Heart left ventricle (tissue), 13 donors: ENCODE measurements around the gene NANOGP8.

Experiments
- POLR2A ChIP-seq, 2 donors: fragments of 450-650 bp; IDR thresholded peaks; one replicate each; pipeline ENCODE4 v1.6.1; 2017; ENCODE audit warnings: antibody characterized with exemption in 2 of 2, mild to moderate bottlenecking in 2 of 2, moderate library complexity in 2 of 2
- TF ChIP-seq, protein P1 (sequence below), 12 donors: fragments of 200-600 bp; sonication (generic) in 4 of 12; IDR thresholded peaks; one replicate each; pipeline versions ENCODE4 v1.5.0 to v1.8.0; 2018 to 2022; ENCODE audit warnings: antibody characterized with exemption in 12 of 12, mild to moderate bottlenecking in 5 of 12
- donor health status: ischemic (EF 13 %, LVEDD 7.1; RV severe dilation, severe dysfunction).
- donor health status: DM: no; HTN: yes; CAD: no.
- donor health status: DM: no; HTN: no; CAD: no.
- donor health status: ischemic (EF 25% LVEDD 6.9; RV normal size, moderate dysfunction).
- donor health status: ischemic (EF 25% LVEDD 5.7; RV mildly dilated, moderate dysfunction).
- donor health status: ischemic (EF 35%, LVEDD 5.7; RV mildly dilated, moderate dysfunction).
- donor health status: nonischemic (EF 11% LVEDD 7.7; RV severe dilation, severe dysfunction).
- donor health status: DM: yes; HTN: yes; CAD: no.
- donor health status: PGD.
- donor health status: ischemic (EF 29% LVEDD 5.4; RV normal size, mild dysfunction).
- donor health status: nonischemic (EF 23%, LVEDD 6.1; RV moderate dilation, normal function).

DNA sequence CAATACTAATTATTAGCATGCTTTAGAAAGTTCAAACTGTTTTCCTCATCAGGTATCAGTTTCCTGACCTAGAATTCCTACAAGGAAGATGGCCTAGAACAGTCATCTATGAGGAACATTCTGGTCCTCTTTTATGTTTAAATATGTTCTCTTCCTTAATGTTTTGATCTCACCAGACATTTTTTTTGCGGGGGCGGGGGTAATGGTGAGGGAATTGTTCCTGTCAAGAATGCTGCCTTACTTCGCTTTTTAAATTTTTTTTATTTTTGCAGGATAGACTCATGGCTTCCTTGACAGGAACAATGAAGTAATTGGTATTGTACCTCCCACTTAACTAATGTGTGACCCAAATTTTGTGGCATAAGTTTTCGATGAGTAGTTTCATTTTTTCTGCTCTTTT is 44.3 kb upstream of the NANOGP8 start:
- TF ChIP-seq, protein P1, sequence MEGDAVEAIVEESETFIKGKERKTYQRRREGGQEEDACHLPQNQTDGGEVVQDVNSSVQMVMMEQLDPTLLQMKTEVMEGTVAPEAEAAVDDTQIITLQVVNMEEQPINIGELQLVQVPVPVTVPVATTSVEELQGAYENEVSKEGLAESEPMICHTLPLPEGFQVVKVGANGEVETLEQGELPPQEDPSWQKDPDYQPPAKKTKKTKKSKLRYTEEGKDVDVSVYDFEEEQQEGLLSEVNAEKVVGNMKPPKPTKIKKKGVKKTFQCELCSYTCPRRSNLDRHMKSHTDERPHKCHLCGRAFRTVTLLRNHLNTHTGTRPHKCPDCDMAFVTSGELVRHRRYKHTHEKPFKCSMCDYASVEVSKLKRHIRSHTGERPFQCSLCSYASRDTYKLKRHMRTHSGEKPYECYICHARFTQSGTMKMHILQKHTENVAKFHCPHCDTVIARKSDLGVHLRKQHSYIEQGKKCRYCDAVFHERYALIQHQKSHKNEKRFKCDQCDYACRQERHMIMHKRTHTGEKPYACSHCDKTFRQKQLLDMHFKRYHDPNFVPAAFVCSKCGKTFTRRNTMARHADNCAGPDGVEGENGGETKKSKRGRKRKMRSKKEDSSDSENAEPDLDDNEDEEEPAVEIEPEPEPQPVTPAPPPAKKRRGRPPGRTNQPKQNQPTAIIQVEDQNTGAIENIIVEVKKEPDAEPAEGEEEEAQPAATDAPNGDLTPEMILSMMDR (IDR thresholded peaks at IDR 0.05), result no peak
- no peak for TF ChIP-seq POLR2A (IDR thresholded peaks at IDR 0.05)
